Loucy (cell line): ENCODE measurements around the gene DCTN5.

Experiments
- EZH2phosphoT487 ChIP-seq: fragments of 200-600 bp; IDR thresholded peaks from 2 replicates; pipeline ENCODE4 v1.6.1; 2018; ENCODE audit warnings: antibody characterized with exemption, mild to moderate bottlenecking, moderate library complexity, borderline replicate concordance
- TF ChIP-seq, protein P1 (sequence below): fragments of 200-600 bp; sonication (generic); conservative IDR thresholded peaks from 2 replicates; pipeline ENCODE4 v1.5.1; 2014; ENCODE audit warnings: mild to moderate bottlenecking, antibody characterized with exemption, low read length

DNA sequence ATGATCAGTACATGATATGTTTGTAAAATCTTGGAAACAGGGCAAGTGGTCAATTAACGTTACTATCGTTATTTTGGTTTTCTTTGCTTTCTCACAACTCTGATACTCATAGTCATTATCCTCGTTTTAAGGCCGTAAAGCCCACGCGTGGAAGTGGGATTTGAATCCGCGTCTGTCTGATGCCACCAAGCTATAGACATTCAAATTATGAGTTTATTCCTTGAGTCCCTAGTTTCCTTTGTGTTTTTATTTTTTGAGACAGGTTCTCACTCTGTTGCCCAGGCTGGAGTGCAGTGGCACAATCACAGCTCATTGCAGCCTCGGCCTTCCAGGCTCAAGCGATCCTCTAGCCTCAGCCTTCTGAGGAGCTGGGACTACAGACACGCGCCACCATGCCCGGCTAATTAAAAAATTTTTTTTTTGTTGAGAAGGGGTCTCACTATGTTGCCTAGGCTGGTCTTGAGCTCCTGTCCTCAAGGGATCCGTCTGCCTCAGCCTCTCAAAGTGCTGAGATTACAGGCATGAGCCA lies 1.0 kb downstream of the DCTN5 start:
- TF ChIP-seq, protein P1, sequence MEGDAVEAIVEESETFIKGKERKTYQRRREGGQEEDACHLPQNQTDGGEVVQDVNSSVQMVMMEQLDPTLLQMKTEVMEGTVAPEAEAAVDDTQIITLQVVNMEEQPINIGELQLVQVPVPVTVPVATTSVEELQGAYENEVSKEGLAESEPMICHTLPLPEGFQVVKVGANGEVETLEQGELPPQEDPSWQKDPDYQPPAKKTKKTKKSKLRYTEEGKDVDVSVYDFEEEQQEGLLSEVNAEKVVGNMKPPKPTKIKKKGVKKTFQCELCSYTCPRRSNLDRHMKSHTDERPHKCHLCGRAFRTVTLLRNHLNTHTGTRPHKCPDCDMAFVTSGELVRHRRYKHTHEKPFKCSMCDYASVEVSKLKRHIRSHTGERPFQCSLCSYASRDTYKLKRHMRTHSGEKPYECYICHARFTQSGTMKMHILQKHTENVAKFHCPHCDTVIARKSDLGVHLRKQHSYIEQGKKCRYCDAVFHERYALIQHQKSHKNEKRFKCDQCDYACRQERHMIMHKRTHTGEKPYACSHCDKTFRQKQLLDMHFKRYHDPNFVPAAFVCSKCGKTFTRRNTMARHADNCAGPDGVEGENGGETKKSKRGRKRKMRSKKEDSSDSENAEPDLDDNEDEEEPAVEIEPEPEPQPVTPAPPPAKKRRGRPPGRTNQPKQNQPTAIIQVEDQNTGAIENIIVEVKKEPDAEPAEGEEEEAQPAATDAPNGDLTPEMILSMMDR = no peak
- no peak for TF ChIP-seq EZH2phosphoT487
